GM12892 (cell line): ENCODE measurements around the gene SMCO2.

Source experiments
- DNase-seq: peaks from one replicate; pipeline ENCODE4 v3.0.0; 2011; ENCODE audit not compliant: insufficient read length
- FAIRE-seq: peaks from 2 replicates; lab custom pipeline; 2011; peaks lifted over from hg19 to GRCh38; lab: Jason Lieb, UNC
- POLR2A ChIP-seq: IDR thresholded peaks from 2 replicates; pipeline ENCODE4 v1.6.1; 2011; ENCODE audit warnings: low read depth, low read length, control low read depth
- POLR2AphosphoS5 ChIP-seq: IDR thresholded peaks from 2 replicates; pipeline ENCODE4 v1.6.1; 2011; ENCODE audit warnings: low read depth, low read length, control low read depth
- TAF1 ChIP-seq: IDR thresholded peaks from 2 replicates; pipeline ENCODE4 v1.6.1; 2011; ENCODE audit warnings: low read depth, mild to moderate bottlenecking, control low read depth, low read length, borderline replicate concordance

The SMCO2 gene

GRCh38 chr12:27505109-27505508 is 58.6 kb downstream of the SMCO2 start:
- TF ChIP-seq TAF1 (no peak), POLR2A (no peak), POLR2AphosphoS5 (no peak)
- no peak for DNase-seq
- FAIRE-seq = no peak

- DNase-seq (no peak), FAIRE-seq (no peak)
- TF ChIP-seq POLR2A = no peak
- TF ChIP-seq POLR2AphosphoS5 = no peak
- no peak for TF ChIP-seq TAF1
Measured at GRCh38 chr12:27505761-27506160, 59.2 kb downstream of the SMCO2 start.

- no peak for FAIRE-seq
- DNase-seq = no peak
- TF ChIP-seq TAF1 = no peak
- TF ChIP-seq POLR2AphosphoS5 = no peak
- TF ChIP-seq POLR2A = no peak
Measured at GRCh38 chr12:27506645-27507189, 60.2 kb downstream of the SMCO2 start.

GRCh38 chr12:27508736-27509431 is 62.3 kb downstream of the SMCO2 start:
- no peak for FAIRE-seq
- DNase-seq = no peak
- TF ChIP-seq POLR2A (no peak), POLR2AphosphoS5 (no peak), TAF1 (no peak)

GRCh38 chr12:27511031-27511722 is 64.6 kb downstream of the SMCO2 start:
- TF ChIP-seq POLR2A (no peak), POLR2AphosphoS5 (no peak), TAF1 (no peak)
- no peak for DNase-seq
- FAIRE-seq = no peak

- TF ChIP-seq TAF1 = no peak
- no peak for TF ChIP-seq POLR2A
- no peak for TF ChIP-seq POLR2AphosphoS5
- FAIRE-seq = no peak
- DNase-seq = no peak
Measured at GRCh38 chr12:27511723-27512045, 65.1 kb downstream of the SMCO2 start.

- no peak for TF ChIP-seq POLR2AphosphoS5
- TF ChIP-seq POLR2A = no peak
- no peak for TF ChIP-seq TAF1
- DNase-seq (no peak), FAIRE-seq (no peak)
Measured at GRCh38 chr12:27513155-27513824, 66.8 kb downstream of the SMCO2 start.

GRCh38 chr12:27515671-27516070 is 69.1 kb downstream of the SMCO2 start:
- TF ChIP-seq TAF1 (no peak), POLR2AphosphoS5 (no peak), POLR2A (no peak)
- FAIRE-seq = no peak

GRCh38 chr12:27516625-27517024 is 70.1 kb downstream of the SMCO2 start:
- FAIRE-seq = no peak

More at GRCh38 chr12:27515671-27516070, 69.1 kb downstream of the SMCO2 start:
- no peak for DNase-seq

GRCh38 chr12:27517546-27517945 is 71.0 kb downstream of the SMCO2 start:
- no peak for DNase-seq
- TF ChIP-seq TAF1 = no peak
- TF ChIP-seq POLR2AphosphoS5 = no peak
- TF ChIP-seq POLR2A = no peak
- FAIRE-seq = no peak

More at GRCh38 chr12:27516625-27517024, 70.1 kb downstream of the SMCO2 start:
- TF ChIP-seq POLR2AphosphoS5 (no peak), POLR2A (no peak), TAF1 (no peak)
- DNase-seq = no peak

GRCh38 chr12:27517961-27518665 is 71.6 kb downstream of the SMCO2 start:
- DNase-seq (no peak), FAIRE-seq (no peak)
- TF ChIP-seq POLR2A (no peak), TAF1 (no peak), POLR2AphosphoS5 (no peak)
